ENCODE results near the gene ELAPOR2. TPM values are rescaled to one million over a fixed set of nuclear protein-coding genes. Genes with fewer than 3 reads are reported as not detected.
"Not testable (repeated sequence)": the region's sequence is repeated elsewhere in the genome, so short reads cannot be mapped to it uniquely, and the experiment has no call there.

Gene ELAPOR2
- total and polyA plus RNA-seq, 4 donors: 0.47 to 1.4 (median 0.82) TPM

DNA sequence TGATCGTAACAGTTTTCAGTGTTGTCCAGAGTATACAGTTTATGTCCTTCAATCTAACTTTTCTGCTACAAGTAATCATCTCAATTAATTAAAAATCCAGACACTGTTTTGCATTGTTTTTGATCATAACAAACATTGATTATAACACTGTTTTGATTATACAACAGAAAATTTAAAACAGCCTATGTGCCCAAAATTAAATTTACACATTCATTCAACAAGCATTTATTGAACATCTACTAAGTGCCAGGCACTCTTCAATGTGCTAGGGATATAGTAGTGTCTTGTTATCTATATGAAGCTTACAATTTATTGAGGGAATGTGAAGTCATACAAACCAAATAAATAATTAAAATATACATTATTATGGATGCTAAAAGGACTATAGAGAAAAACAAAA, 10.6 kb downstream of the ELAPOR2 start:
- WGBS: 94% methylated on average over 1 of the region's 1 CpG
- no peaks in the 10 kb centered on the region for H3K36me3 ChIP-seq (ENCODE audit: control insufficient read depth in 4 of 4, insufficient read depth in 3 of 4, low read depth in 1 of 4, low read length in 3 of 4)
- DNase-seq (ENCODE audit: low spot score): no peak
- no peak for TF ChIP-seq GABPA (IDR thresholded peaks at IDR 0.05 in 1 of 2, conservative IDR thresholded peaks at IDR 0.05 in 1 of 2)
- TF ChIP-seq JUND (IDR thresholded peaks at IDR 0.05): no peak
- TF ChIP-seq NR2F2 (IDR thresholded peaks at IDR 0.05): no peak
- TF ChIP-seq EGR1 (IDR thresholded peaks at IDR 0.05; ENCODE audit: low read depth in 2 of 2): no peak
- H3K4me3 ChIP-seq (ENCODE audit: low read depth in 1 of 3, low read length in 3 of 3): no peak overlapping the region
- no peaks in the 10 kb centered on the region for H3K4me1 ChIP-seq (ENCODE audit: control insufficient read depth in 4 of 4, insufficient read depth in 4 of 4, low read length in 3 of 4)
- H3K9me3 ChIP-seq (ENCODE audit: control insufficient read depth in 4 of 4, low read length in 3 of 4): peaks cover 0 to 4% (median 0%) of the 10 kb centered on the region in 4 donors
- H3K9ac ChIP-seq (ENCODE audit: low read depth in 1 of 2, low read length in 2 of 2): no peak overlapping the region
- no peaks in the 10 kb centered on the region for H3K27me3 ChIP-seq (ENCODE audit: control insufficient read depth in 4 of 4, insufficient read depth in 4 of 4, low read length in 3 of 4)
- no peak overlapping the region for H3K27ac ChIP-seq (ENCODE audit: low read depth in 1 of 2, low read length in 2 of 2)

DNA sequence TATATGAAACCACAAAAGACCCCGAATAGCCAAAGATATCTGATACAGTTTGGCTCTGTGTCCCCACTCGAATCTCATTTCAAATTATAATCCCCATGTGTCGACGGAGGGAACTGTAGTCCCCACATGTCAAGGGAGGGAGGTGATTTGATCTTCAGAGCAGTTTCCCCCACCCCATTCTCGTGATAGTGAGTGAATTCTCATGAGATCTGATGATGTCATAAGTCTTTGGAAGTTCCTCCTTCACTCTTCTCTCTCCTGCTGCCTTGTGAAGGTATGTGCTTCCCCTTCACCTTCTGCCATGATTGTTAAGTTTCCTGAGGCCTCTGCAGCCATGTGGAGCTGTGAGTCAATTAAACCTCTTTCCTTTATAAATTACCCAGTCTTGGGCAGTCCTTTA, 13.0 kb downstream of the ELAPOR2 start:
- H3K9me3 ChIP-seq (ENCODE audit: control insufficient read depth in 4 of 4, low read length in 3 of 4): peaks cover 0 to 4% (median 0%) of the 10 kb centered on the region in 4 donors
- TF ChIP-seq, protein P1, sequence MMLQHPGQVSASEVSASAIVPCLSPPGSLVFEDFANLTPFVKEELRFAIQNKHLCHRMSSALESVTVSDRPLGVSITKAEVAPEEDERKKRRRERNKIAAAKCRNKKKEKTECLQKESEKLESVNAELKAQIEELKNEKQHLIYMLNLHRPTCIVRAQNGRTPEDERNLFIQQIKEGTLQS (IDR thresholded peaks at IDR 0.05): no peak
- TF ChIP-seq TAF1 (conservative IDR thresholded peaks at IDR 0.05): no peak
- TF ChIP-seq JUND (IDR thresholded peaks at IDR 0.05): no peak
- no peak for TF ChIP-seq RXRA (IDR thresholded peaks at IDR 0.05)
- TF ChIP-seq, protein P2, sequence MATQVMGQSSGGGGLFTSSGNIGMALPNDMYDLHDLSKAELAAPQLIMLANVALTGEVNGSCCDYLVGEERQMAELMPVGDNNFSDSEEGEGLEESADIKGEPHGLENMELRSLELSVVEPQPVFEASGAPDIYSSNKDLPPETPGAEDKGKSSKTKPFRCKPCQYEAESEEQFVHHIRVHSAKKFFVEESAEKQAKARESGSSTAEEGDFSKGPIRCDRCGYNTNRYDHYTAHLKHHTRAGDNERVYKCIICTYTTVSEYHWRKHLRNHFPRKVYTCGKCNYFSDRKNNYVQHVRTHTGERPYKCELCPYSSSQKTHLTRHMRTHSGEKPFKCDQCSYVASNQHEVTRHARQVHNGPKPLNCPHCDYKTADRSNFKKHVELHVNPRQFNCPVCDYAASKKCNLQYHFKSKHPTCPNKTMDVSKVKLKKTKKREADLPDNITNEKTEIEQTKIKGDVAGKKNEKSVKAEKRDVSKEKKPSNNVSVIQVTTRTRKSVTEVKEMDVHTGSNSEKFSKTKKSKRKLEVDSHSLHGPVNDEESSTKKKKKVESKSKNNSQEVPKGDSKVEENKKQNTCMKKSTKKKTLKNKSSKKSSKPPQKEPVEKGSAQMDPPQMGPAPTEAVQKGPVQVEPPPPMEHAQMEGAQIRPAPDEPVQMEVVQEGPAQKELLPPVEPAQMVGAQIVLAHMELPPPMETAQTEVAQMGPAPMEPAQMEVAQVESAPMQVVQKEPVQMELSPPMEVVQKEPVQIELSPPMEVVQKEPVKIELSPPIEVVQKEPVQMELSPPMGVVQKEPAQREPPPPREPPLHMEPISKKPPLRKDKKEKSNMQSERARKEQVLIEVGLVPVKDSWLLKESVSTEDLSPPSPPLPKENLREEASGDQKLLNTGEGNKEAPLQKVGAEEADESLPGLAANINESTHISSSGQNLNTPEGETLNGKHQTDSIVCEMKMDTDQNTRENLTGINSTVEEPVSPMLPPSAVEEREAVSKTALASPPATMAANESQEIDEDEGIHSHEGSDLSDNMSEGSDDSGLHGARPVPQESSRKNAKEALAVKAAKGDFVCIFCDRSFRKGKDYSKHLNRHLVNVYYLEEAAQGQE (IDR thresholded peaks at IDR 0.05): no peak
- no peak for TF ChIP-seq NR2F2 (IDR thresholded peaks at IDR 0.05)
- TF ChIP-seq, protein P3, sequence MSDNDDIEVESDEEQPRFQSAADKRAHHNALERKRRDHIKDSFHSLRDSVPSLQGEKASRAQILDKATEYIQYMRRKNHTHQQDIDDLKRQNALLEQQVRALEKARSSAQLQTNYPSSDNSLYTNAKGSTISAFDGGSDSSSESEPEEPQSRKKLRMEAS (IDR thresholded peaks at IDR 0.05): no peak
- TF ChIP-seq HNF4G (IDR thresholded peaks at IDR 0.05): no peak
- TF ChIP-seq SP1 (IDR thresholded peaks at IDR 0.05): no peak
- TF ChIP-seq FOXA1 (IDR thresholded peaks at IDR 0.05): no peak
- H3K9ac ChIP-seq (ENCODE audit: low read depth in 1 of 2, low read length in 2 of 2): no peak overlapping the region
- H3K4me3 ChIP-seq (ENCODE audit: low read depth in 1 of 3, low read length in 3 of 3): no peak overlapping the region
- H3K4me1 ChIP-seq (ENCODE audit: control insufficient read depth in 4 of 4, insufficient read depth in 4 of 4, low read length in 3 of 4): no peaks in the 10 kb centered on the region
- H3K27me3 ChIP-seq (ENCODE audit: control insufficient read depth in 4 of 4, insufficient read depth in 4 of 4, low read length in 3 of 4): no peaks in the 10 kb centered on the region
- no peaks in the 10 kb centered on the region for H3K36me3 ChIP-seq (ENCODE audit: control insufficient read depth in 4 of 4, insufficient read depth in 3 of 4, low read depth in 1 of 4, low read length in 3 of 4)
- no peak for DNase-seq (ENCODE audit: low spot score)
- H3K27ac ChIP-seq (ENCODE audit: low read depth in 1 of 2, low read length in 2 of 2): no peak overlapping the region
- WGBS: 80% methylated on average over 5 of the region's 5 CpGs

DNA sequence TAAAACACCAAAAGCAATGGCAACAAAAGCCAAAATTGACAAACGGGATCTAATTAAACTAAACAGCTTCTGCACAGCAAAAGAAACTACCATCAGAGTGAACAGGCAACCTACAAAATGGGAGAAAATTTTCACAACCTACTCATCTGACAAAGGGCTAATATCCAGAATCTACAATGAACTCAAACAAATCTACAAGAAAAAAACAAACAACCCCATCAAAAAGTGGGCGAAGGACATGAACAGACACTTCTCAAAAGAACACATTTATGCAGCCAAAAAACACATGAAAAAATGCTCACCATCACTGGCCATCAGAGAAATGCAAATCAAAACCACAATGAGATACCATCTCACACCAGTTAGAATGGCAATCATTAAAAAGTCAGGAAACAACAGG, 14.7 kb downstream of the ELAPOR2 start:
- not testable (repeated sequence) for H3K27me3 ChIP-seq (ENCODE audit: control insufficient read depth in 4 of 4, insufficient read depth in 4 of 4, low read length in 3 of 4); H3K9ac ChIP-seq (ENCODE audit: low read depth in 1 of 2, low read length in 2 of 2); DNase-seq (ENCODE audit: low spot score); H3K27ac ChIP-seq (ENCODE audit: low read depth in 1 of 2, low read length in 2 of 2); H3K4me3 ChIP-seq (ENCODE audit: low read depth in 1 of 3, low read length in 3 of 3); H3K36me3 ChIP-seq (ENCODE audit: control insufficient read depth in 4 of 4, insufficient read depth in 3 of 4, low read depth in 1 of 4, low read length in 3 of 4); H3K4me1 ChIP-seq (ENCODE audit: control insufficient read depth in 4 of 4, insufficient read depth in 4 of 4, low read length in 3 of 4); H3K9me3 ChIP-seq (ENCODE audit: control insufficient read depth in 4 of 4, low read length in 3 of 4)
- WGBS: 81% methylated on average over 1 of the region's 2 CpGs

DNA sequence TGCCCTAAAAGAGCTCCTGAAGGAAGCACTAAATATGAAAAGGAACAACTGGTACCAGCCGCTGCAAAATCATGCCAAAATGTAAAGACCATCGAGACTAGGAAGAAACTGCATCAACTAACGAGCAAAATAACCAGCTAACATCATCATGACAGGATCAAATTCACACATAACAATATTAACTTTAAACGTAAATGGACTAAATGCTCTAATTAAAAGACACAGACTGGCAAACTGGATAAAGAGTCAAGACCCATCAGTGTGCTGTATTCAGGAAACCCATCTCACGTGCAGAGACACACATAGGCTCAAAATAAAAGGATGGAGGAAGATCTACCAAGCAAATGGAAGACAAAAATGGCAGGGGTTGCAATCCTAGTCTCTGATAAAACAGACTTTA, 17.9 kb downstream of the ELAPOR2 start:
- H3K27me3 ChIP-seq (ENCODE audit: control insufficient read depth in 4 of 4, insufficient read depth in 4 of 4, low read length in 3 of 4); H3K4me1 ChIP-seq (ENCODE audit: control insufficient read depth in 4 of 4, insufficient read depth in 4 of 4, low read length in 3 of 4); H3K9ac ChIP-seq (ENCODE audit: low read depth in 1 of 2, low read length in 2 of 2); H3K9me3 ChIP-seq (ENCODE audit: control insufficient read depth in 4 of 4, low read length in 3 of 4); DNase-seq (ENCODE audit: low spot score); H3K36me3 ChIP-seq (ENCODE audit: control insufficient read depth in 4 of 4, insufficient read depth in 3 of 4, low read depth in 1 of 4, low read length in 3 of 4); H3K27ac ChIP-seq (ENCODE audit: low read depth in 1 of 2, low read length in 2 of 2); H3K4me3 ChIP-seq (ENCODE audit: low read depth in 1 of 3, low read length in 3 of 3): not testable (repeated sequence)
- 73% methylated on average over 5 of the region's 5 CpGs for WGBS

DNA sequence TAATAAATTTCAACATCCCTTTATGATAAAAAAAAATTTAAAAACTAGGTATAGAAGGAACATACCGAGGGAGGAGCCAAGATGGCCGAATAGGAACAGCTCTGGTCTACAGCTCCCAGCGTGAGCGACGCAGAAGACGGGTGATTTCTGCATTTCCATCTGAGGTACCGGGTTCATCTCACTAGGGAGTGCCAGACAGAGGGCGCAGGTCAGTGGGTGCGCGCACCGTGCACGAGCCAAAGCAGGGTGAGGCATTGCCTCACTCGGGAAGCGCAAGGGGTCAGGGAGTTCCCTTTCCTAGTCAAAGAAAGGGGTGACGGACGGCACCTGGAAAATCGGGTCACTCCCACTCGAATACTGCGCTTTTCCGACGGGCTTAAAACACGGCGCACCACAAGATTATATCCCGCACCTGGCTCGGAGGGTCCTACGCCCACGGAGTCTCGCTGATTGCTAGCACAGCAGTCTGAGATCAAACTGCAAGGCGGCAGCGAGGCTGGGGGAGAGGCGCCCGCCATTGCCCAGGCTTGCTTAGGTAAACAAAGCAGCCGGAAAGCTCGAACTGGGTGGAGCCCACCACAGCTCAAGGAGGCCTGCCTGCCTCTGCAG, 19.7 kb downstream of the ELAPOR2 start:
- 68% methylated on average over 34 of the region's 34 CpGs for WGBS
- not testable (repeated sequence) for H3K36me3 ChIP-seq (ENCODE audit: control insufficient read depth in 4 of 4, insufficient read depth in 3 of 4, low read depth in 1 of 4, low read length in 3 of 4); H3K4me1 ChIP-seq (ENCODE audit: control insufficient read depth in 4 of 4, insufficient read depth in 4 of 4, low read length in 3 of 4); H3K9ac ChIP-seq (ENCODE audit: low read depth in 1 of 2, low read length in 2 of 2); DNase-seq (ENCODE audit: low spot score); H3K9me3 ChIP-seq (ENCODE audit: control insufficient read depth in 4 of 4, low read length in 3 of 4); H3K27ac ChIP-seq (ENCODE audit: low read depth in 1 of 2, low read length in 2 of 2); H3K4me3 ChIP-seq (ENCODE audit: low read depth in 1 of 3, low read length in 3 of 3); H3K27me3 ChIP-seq (ENCODE audit: control insufficient read depth in 4 of 4, insufficient read depth in 4 of 4, low read length in 3 of 4)
